Activated CD4-positive, alpha-beta T cell treated with anti-CD3 and anti-CD28 coated beads, Interleukin-2, Interleukin-6, amounts not matched to agents 100 ng/mL and 50 ng/mL, durations not matched to agents 16 hours and 8 hours (primary cell): ENCODE data around the gene STARD3.
A peak's percentile ranks its signal among the peaks of the same experiment; 100 is the strongest.

Experiments
- DNase-seq: peaks from one replicate; pipeline ENCODE4 v3.0.0-alpha.2; 2020

Gene STARD3

GRCh38 chr17:39639566-39640458, 2.9 kb downstream of the STARD3 start:
- DNase-seq: no peak

- no peak for DNase-seq
Observed at GRCh38 chr17:39640591-39641031, 3.7 kb downstream of the STARD3 start.

- no peak for DNase-seq
Observed at GRCh38 chr17:39641097-39641496, 4.2 kb downstream of the STARD3 start.

- DNase-seq: no peak
Observed at GRCh38 chr17:39641883-39642282, 4.9 kb downstream of the STARD3 start.

GRCh38 chr17:39642291-39643074, 5.5 kb downstream of the STARD3 start:
- no peak for DNase-seq

GRCh38 chr17:39643271-39643670, 6.3 kb downstream of the STARD3 start:
- no peak for DNase-seq

- DNase-seq: no peak
Observed at GRCh38 chr17:39647256-39647655, 10.3 kb downstream of the STARD3 start.

- DNase-seq: no peak
Observed at GRCh38 chr17:39648616-39649366, 11.8 kb downstream of the STARD3 start.

- DNase-seq: no peak
Observed at GRCh38 chr17:39650121-39650579, 13.2 kb downstream of the STARD3 start.

GRCh38 chr17:39651923-39652586, 15.1 kb downstream of the STARD3 start:
- no peak for DNase-seq

GRCh38 chr17:39652587-39653315, 15.8 kb downstream of the STARD3 start:
- DNase-seq: no peak

GRCh38 chr17:39653316-39653661, 16.3 kb downstream of the STARD3 start:
- DNase-seq: no peak

GRCh38 chr17:39653662-39654331, 16.9 kb downstream of the STARD3 start:
- DNase-seq: peak; percentile 88

- no peak for DNase-seq
Observed at GRCh38 chr17:39655105-39655504, 18.2 kb downstream of the STARD3 start.

GRCh38 chr17:39658346-39658745, 21.4 kb downstream of the STARD3 start:
- DNase-seq: no peak

- no peak for DNase-seq
Observed at GRCh38 chr17:39658760-39659159, 21.8 kb downstream of the STARD3 start.

- no peak for DNase-seq
Observed at GRCh38 chr17:39659279-39660010, 22.5 kb downstream of the STARD3 start.

GRCh38 chr17:39660011-39660360, 23.0 kb downstream of the STARD3 start:
- no peak for DNase-seq

- no peak for DNase-seq
Observed at GRCh38 chr17:39660397-39661385, 23.7 kb downstream of the STARD3 start.
